IPS-NIHi11 (cell line): ENCODE data around the gene ATP5F1B.
"Not testable (repeated sequence)": the region's sequence is repeated elsewhere in the genome, so short reads cannot be mapped to it uniquely, and the experiment has no call there.

Source experiments
- DNase-seq: peaks from one replicate; pipeline ENCODE4 v3.0.0; 2012; ENCODE audit warnings: mixed read lengths, low spot score

ATP5F1B gene

DNA sequence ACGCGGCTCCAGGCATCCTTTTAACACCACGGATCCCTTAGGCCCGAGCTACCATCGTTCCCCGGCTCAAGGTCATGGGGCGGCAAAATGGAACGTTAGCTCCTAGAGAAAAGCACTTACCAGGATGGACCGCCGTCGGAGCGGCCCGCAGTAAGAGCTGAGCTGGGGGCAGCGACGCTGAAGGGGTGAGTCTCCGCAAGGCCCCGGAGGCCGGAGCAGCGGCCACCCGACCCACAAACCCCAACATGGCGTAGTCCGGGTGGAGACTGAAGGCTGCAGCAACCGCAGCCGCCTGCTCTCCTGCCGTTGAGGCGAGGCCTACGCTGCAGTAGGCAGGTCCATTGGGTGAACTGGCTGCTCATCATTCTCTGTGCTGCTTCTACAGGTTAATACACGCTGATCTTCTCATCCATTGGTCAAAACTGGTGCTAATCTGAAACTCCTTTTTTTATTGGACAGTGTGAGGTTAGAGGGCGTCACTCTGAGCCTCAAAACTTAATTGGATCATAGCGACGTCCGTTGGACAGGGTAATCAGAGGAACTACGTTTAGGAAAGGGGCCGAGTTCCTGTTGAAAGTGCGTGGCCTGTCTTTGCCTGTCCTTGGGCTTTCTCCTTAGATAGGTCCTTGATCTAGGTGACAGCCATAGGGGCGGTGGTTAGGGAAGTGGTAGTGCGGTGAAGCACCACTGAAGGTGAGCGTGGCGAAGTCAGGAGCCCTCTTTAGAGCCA lies at the start of gene ATP5F1B:
Gene ATP5F1B (minus strand): TSS at position 268 of the 730 bp plus-strand sequence. CDS start 21 bp downstream, at position 247.
- peak; percentile 98 for DNase-seq

- DNase-seq, result no peak
Observed at GRCh38 chr12:56694161-56694560, 48.4 kb upstream of the ATP5F1B start.

DNA sequence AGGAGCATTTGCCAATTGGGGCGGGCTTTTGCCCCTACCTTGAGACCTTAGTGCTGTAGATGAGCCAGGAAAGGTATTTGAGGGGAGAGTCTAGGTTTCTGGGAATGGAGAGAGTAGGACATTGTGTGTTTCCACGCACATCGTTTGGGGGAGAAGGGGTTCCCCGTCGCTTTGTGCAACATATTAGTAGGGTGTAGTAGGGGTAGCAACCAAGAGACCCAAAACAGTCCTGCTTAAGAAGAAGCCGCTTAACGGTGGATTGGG lies 43.0 kb upstream of the ATP5F1B start:
- peak; percentile 43 for DNase-seq

DNA sequence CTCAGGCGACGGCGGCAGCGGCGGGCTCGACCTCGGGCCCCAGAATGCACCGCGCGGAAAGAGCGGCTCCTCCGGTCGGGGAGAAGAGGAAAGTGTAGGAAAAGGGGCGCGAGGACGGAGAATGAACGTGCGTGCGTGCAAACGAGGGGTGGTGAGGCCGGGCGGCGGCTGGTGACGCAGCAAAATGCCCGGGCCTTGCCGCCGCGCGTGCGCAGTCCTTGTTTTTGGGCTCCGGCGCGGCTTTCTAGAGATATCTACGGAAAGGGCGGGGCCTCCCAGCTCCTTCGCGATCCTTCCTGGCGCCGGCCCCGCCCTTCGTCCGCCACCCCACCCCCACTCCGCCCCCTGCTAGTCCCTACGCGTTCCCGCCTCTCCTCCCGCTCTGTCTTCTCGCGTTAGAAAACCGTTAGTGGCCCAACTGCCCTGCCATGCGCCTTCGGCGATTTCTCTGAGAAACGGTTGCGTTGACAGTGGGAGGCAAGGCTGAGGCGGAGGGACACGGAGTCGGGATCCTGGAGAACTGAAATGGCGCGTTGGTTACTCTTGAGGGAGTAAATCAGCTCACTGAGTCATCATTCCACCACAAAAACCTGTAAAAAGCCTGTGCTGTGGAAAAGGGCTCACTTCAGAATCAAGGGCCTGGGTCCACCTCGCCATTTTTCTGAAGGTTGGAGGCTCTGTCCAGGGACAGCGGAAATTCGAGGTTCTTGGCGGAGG lies 42.5 kb upstream of the ATP5F1B start, which contains the start of gene PTGES3:
Gene PTGES3 (minus strand): TSS at position 156 of the 717 bp plus-strand sequence. CDS start 285 bp downstream, outside the sequence.
- DNase-seq, result peak; percentile 97

DNA sequence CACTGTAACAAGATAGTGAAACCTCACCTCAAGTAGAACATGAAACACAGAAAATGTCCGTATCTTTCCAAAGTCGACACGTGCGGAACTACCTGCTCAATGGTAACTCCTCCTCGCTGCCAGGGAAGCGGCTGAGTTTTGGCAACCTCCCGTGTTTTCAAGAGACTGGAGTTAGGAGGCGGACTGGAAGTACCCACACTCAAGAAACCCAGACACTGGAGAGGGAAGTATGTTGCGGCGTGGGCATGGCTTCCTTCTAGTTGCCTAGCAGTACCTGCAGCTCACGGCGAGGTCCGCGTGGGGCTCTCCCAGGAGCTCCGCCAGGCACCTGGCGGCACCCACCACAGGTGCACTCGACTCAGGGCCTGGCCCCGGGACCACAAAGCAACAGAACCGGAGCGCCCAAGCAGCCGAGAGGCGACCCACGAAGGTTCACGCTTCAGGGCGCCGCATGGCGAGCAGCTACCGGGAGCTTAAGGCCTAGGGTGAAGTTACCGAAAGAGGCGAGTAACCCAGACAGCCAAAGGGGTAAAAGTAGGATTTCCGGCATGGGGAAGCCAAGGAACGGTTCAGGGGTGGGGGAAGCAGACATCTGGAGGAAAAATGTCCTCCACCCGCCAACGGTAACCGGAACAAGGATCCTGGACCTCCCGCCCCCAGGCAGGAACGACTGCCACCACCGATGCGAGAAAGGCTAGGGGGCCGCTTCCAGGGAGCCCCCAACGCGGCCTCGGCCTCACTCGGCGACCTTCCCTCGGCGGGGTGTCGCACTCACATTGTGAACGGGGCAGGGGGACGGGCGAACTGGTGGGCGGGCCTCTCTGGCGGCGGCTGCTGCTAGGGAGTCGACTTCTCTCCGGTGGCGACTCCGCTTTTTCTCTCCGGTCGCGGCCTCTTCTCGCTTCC lies 41.7 kb upstream of the ATP5F1B start:
- DNase-seq, result no peak

DNA sequence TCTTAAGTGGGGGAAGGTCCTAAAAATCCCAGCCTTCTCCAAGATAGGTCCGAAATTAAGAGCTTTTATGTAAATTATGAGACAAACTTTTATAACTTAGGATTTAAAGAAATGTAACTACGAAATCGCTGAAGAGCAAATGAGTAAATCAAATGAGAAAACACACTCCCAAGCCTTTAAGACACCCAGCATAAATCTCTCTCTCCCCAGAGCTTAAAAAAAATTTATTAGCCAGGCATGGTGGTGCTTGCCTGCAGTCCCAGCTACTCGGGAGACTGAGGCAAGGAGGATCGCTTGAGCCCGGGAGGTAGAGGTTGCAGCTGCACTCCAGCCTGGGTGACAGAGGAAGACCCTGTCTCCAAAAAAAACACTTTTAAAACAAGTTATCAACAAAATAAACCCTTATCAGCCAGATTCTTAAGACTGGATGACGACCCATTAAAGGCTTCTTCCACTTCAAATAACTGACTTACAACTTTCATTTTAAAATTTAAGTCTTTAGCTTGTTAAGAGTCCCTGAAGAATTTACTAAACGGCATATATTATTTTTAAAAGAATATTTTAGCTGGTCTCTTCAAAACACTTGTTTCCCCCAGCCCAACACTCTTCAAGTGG lies 39.1 kb upstream of the ATP5F1B start:
- DNase-seq, result no peak

- no peak for DNase-seq
Observed at GRCh38 chr12:56682323-56682722, 36.5 kb upstream of the ATP5F1B start.

DNA sequence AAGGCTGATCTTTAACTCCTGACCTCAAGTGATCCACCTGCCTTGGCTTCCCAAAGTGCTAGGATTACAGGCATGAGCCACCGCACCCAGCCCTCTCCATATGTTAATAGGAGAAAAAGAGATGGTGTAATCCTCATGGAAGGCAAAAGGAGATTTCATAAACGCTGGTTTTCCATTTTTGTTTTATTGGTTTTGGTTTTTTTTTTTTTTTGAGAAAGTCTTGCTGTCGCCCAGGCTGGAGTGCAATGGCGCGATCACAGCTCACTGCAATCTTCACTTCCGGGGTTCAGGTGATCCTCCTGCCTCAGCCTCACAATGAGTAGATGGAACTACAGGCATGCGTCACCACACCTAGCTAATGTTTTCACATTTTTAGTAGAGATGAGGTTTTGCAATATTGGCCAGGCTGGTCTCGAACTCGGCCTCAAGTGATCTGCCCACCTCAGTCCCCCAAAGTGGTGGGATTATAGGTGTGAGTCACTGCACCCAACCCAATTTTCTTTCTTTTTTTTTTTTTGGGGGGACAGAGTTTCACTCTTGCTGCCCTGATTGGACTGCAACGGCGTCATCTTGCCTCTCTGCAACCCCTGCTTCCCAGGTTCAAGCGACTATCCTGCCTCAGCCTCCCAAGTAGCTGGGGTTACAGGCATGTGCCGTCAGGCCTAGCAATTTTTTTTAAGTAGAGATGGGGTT lies 34.2 kb upstream of the ATP5F1B start:
- DNase-seq, result no peak

DNA sequence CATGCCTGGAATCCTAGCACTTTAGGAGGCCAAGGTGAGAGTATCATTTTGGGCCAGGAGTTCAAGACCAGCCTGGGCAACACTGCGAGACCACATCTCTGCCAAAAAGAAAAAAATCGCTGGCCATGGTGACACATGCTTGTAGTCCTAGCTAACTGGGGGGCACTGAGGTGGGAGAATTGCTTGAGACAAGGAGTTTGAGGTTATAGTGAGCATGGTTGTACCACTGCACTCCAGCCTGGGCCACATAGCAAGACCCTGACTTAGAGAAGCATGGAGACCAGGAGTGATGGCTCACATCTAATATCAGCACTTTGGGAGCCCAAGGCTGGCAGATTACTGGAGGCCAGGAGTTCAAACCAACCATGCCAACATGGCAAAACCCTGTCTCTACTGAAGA lies 33.1 kb upstream of the ATP5F1B start:
- DNase-seq, result no peak

- DNase-seq, result no peak
Observed at GRCh38 chr12:56677680-56678079, 31.9 kb upstream of the ATP5F1B start.

DNA sequence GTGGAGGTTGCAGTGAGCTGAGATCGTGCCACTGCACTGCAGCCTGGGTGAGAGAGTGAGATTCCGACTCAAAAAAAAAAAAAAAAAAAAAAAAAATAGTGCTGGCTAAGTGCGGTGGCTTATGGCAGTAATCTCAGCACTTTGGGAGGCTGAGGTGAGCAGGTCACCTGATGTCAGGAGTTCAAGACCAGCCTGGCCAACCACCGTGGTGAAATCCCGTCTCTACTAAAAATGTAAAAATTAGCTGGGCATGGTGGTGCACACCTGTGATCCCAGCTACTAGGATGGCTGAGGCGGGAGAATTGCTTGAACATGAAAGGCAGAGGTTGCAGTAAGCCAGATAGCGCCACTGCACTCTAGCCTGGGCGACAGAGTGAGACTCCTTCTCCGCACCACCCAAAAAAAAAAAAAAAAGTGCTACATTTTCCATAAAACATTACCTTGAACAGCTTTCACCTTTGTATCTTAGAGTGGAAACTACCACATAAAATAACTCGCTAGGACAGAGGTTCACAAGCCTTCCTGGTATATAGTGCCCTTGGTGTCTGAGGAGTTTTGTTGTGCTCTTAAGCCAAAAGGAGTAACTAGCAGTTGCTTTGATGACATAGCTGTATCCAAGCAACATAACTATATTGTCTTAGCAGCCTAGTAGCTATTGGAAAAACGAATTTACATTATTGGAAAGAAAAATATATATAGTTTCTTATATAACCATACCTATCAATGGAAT lies 31.2 kb upstream of the ATP5F1B start:
- no peak for DNase-seq

GRCh38 chr12:56671608-56672007 lies 25.8 kb upstream of the ATP5F1B start:
- no peak for DNase-seq

DNA sequence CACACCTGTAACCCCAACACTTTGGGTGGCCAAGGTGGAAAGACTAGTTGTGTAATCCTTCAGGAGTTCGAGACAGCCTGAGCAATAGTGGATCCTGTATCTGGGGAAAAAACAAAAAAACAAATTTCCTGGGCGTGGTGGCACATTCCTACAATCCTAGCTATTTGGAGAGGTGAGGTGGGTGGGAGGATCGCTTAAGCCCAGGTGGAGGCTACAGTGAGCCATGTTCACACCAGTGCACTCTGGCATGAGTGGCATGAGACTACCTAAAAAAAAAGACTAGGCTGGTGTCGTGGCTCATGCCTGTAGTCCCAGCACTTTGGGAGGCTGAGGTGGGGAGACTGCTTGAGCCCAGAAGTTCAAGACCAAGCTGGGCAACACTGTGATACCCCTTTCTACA lies 25.1 kb upstream of the ATP5F1B start:
- DNase-seq, result no peak

GRCh38 chr12:56668197-56668457 lies 22.3 kb upstream of the ATP5F1B start:
- no peak for DNase-seq

DNA sequence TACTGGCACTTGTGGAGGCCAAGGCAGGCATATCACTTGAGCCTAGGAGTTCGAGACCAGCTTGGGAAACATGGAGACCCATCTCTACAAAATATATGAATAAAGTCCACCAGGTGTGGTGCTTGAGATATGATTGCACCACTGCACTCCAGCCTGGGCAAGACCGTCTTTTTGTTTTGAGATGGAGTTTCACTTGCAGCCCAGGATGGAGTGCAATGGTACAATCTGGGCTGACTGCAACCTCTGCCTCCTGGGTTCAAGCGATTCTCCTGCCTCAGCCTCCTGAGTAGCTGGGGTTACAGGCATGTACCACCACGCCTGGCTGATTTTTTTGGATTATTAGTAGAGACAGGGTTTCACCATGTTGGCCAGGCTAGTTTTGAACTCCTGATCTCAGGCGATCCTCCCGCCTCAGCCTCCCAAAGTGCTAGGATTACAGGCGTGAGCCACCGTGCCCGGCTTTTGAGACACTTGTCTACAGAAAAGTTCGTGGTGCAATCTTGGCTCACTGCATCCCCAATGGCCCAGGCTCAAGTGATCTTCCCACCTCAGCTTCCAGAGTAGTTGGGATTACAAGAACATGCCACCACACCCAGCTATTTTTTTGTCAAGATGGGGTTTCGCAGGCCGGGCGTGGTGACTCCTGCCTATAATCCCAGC lies 16.3 kb upstream of the ATP5F1B start:
- DNase-seq, result no peak

- DNase-seq, result no peak
Observed at GRCh38 chr12:56661560-56661959, 15.8 kb upstream of the ATP5F1B start.

- no peak for DNase-seq
Observed at GRCh38 chr12:56658921-56659320, 13.1 kb upstream of the ATP5F1B start.

DNA sequence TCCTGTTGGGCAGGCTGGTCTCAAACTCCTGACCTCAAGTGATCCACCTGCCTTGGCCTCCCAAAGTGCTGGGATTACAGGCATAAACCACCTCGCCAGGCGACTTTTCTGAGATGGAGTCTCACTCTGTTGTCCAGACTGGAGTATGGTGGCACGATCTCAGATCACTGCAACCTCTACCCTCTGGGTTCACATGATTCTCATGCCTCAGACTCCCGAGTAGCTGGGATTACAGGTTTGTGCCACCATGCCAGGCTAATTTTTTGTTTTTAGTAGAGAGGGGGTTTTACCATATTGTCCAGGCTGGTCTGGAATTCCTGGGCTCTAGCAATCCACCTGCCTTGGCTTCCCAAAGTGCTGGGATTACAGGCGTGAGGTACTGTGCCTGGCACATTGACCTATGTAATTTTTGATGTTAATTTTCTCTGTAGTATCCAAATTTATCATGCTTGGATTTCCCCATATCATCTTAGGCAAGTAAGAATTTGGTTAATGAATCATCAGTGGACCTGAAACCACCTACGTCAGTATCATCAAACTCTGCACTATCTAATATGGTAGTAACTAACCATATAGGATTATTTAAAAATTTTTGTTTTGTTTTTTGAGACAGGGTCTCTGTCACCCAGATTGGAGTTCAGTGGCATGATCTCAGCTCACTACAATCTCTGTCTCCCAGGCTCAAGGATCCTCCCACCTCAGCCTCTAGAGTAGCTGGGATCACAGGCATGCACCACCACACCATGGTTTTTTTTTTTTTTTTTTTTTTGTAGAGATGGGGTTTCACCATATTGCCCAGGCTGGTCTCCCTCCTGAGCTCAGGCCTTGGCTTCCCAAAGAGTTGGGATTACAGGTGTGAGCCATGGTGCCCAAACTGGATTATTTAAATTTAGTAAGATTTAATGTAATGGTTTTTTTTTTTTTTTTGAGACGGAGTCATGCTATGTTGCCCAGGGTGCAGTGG lies 11.9 kb upstream of the ATP5F1B start:
- DNase-seq, result no peak

DNA sequence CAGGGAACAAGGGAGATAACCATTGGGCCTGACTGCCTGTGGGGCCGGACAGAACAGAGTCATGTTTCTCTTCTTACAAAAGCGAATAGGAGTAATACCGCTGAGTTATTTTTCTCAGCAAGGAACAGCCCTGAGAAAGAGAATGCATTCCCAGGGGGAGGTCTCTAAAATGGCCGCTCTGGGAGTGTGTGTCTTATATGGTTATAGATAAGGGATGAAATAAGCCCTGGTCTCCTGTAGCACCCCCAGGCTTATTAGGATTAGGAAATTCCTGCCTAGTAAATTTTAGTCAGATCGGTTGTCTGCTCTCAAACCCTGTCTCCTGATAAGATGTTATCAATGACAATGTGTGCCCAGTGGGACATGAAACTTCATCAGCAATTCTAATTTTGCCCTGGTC lies 8.0 kb upstream of the ATP5F1B start:
- not testable (repeated sequence) for DNase-seq
